ENCODE results near the gene SUOX.
"Not testable (repeated sequence)": the region's sequence is repeated elsewhere in the genome, so short reads cannot be mapped to it uniquely, and the experiment has no call there.

DNA sequence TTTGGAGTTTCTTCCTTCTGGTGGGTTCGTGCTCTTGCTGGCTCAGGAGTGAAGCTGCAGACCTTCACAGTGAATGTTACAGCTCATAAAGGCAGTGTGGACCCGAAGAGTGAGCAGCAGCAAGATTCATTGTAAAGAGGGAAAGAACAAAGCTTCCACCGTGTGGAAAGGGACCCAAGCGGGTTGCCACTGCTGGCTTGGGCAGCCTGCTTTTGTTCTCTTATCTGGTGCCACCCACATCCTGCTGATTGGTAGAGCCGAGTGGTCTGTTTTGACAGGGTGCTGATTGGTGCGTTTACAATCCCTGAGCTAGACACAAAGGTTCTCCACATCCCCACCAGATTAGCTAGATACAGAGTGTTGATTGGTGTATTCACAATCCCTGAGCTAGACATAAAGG lies 2.4 kb downstream of the SUOX start:
- TF ChIP-seq, protein P1, sequence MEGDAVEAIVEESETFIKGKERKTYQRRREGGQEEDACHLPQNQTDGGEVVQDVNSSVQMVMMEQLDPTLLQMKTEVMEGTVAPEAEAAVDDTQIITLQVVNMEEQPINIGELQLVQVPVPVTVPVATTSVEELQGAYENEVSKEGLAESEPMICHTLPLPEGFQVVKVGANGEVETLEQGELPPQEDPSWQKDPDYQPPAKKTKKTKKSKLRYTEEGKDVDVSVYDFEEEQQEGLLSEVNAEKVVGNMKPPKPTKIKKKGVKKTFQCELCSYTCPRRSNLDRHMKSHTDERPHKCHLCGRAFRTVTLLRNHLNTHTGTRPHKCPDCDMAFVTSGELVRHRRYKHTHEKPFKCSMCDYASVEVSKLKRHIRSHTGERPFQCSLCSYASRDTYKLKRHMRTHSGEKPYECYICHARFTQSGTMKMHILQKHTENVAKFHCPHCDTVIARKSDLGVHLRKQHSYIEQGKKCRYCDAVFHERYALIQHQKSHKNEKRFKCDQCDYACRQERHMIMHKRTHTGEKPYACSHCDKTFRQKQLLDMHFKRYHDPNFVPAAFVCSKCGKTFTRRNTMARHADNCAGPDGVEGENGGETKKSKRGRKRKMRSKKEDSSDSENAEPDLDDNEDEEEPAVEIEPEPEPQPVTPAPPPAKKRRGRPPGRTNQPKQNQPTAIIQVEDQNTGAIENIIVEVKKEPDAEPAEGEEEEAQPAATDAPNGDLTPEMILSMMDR (conservative IDR thresholded peaks at IDR 0.05 in 1 of 2, IDR thresholded peaks at IDR 0.05 in 1 of 2; ENCODE audit: extremely low read depth in 1 of 2, insufficient read depth in 1 of 2, low read depth in 1 of 2, low read length in 2 of 2): not testable (repeated sequence)
- not testable (repeated sequence) for TF ChIP-seq EZH2 (IDR thresholded peaks at IDR 0.05; ENCODE audit: borderline replicate concordance, low read length)

Measured in mammary epithelial cell (primary cell).